GM12878 (cell line): Measurements from ENCODE around the gene ARHGEF16.

Experiments
- FOS ChIP-seq: IDR thresholded peaks from 3 replicates; pipeline ENCODE4 v1.6.1; 2011; ENCODE audit warnings: borderline replicate concordance; ENCODE audit not compliant: insufficient read length; ENCODE audit errors: extremely low read depth
- MEF2A ChIP-seq: IDR thresholded peaks from 2 replicates; pipeline ENCODE4 v1.6.1; 2011; ENCODE audit warnings: low read depth, mild to moderate bottlenecking, low read length, moderate library complexity; ENCODE audit not compliant: insufficient read depth
- RFX5 ChIP-seq: IDR thresholded peaks from 2 replicates; pipeline ENCODE4 v1.6.1; 2011; ENCODE audit warnings: low read depth, low read length, improper control_type of control experiment
- TF ChIP-seq, protein P1 (sequence below), 3 experiments: IDR thresholded peaks in 2 of 3; conservative IDR thresholded peaks in 1 of 3; 2 replicates each; pipeline ENCODE4 v1.5.1; 2011; ENCODE audit warnings: low read depth in 3 of 3, low read length in 3 of 3, mild to moderate bottlenecking in 3 of 3, control low read depth in 2 of 3, moderate library complexity in 2 of 3, inconsistent platforms in 1 of 3, mixed read lengths in 1 of 3; ENCODE audit not compliant: control insufficient read depth in 2 of 3, insufficient read depth in 1 of 3; ENCODE audit errors: extremely low read depth in 1 of 3
- TF ChIP-seq, protein P2 (sequence below): IDR thresholded peaks from 2 replicates; pipeline ENCODE4 v1.6.1; 2012; ENCODE audit warnings: low read depth, low read length, improper control_type of control experiment

DNA sequence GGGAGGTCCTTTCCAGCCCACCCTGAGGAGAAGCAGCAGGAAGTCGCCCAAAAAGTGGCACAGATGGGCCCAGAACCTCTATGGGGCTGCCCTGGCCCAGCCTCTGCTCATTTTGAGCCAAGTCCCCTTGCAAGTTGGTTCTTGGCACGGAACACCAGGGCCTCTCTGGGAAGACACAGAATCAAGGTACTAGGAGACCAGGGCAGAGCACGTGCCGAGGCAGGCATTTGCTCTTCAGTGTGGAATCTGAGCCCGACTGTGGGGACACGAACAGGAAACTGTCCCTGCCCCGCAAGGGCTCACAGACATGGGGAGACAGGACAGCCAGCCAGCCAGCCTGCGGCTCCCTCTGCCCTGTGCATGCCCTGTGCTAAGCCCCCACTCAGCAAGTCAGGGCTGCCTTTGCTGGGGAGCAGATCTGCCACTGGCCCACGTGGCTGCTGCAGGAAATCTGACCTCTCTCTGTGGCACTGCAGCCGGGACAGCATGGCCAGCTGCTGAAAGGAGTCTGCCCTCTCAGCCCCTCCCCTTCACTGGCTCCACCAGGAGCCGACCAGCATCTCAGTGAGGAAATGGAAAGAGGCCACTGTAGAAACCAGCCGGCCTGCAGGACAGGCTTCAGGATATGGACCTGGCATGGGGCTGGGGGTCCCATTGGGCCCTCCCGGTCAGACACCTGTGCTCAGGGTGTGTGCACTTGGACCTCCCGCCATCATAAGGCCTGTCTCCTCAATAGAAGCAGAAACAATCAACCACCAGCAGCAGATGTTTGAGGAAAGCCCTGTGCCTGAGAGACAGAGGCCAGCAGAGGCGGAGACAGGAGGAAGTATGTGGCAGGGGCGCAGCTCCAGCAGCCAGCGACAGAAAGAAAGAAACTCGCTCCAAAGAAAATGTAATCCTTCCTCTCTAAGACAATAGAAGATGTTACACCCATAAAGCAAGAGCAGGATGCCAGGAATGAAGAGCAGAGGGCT lies 3.7 kb downstream of the ARHGEF16 start:
- TF ChIP-seq, protein P1, sequence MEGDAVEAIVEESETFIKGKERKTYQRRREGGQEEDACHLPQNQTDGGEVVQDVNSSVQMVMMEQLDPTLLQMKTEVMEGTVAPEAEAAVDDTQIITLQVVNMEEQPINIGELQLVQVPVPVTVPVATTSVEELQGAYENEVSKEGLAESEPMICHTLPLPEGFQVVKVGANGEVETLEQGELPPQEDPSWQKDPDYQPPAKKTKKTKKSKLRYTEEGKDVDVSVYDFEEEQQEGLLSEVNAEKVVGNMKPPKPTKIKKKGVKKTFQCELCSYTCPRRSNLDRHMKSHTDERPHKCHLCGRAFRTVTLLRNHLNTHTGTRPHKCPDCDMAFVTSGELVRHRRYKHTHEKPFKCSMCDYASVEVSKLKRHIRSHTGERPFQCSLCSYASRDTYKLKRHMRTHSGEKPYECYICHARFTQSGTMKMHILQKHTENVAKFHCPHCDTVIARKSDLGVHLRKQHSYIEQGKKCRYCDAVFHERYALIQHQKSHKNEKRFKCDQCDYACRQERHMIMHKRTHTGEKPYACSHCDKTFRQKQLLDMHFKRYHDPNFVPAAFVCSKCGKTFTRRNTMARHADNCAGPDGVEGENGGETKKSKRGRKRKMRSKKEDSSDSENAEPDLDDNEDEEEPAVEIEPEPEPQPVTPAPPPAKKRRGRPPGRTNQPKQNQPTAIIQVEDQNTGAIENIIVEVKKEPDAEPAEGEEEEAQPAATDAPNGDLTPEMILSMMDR (IDR thresholded peaks at IDR 0.05 in 2 of 3, conservative IDR thresholded peaks at IDR 0.05 in 1 of 3; ENCODE audit: control insufficient read depth in 2 of 3, extremely low read depth in 1 of 3, insufficient read depth in 1 of 3, low read depth in 3 of 3, low read length in 3 of 3): no peak
- TF ChIP-seq FOS (no peak), MEF2A (no peak), RFX5 (no peak)
- TF ChIP-seq, protein P2, sequence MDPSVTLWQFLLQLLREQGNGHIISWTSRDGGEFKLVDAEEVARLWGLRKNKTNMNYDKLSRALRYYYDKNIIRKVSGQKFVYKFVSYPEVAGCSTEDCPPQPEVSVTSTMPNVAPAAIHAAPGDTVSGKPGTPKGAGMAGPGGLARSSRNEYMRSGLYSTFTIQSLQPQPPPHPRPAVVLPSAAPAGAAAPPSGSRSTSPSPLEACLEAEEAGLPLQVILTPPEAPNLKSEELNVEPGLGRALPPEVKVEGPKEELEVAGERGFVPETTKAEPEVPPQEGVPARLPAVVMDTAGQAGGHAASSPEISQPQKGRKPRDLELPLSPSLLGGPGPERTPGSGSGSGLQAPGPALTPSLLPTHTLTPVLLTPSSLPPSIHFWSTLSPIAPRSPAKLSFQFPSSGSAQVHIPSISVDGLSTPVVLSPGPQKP: no peak
